Psoas muscle (tissue), 8 donors: Measurements from ENCODE around the gene MARCHF10. TPM values are rescaled to one million over a fixed set of nuclear protein-coding genes. Genes with fewer than 3 reads are reported as not detected.

Source experiments
- ATAC-seq, 4 donors: fragments of 200-7000 bp; cut with Tn5 transposase; one replicate each; pipeline ENCODE4 v1.9.1; 2020; ENCODE audit warnings: moderate library complexity in 3 of 4, mild to moderate bottlenecking in 2 of 4
- DNase-seq, 2 donors: peaks; one replicate each; pipeline ENCODE4 v3.0.0-alpha.2; 2020
- H3K27ac ChIP-seq: fragments of 200-600 bp; one replicate; pipeline ENCODE4 v1.8.0; 2022
- H3K27me3 ChIP-seq, 3 donors: fragments of 200-600 bp in 1 of 3; one replicate each; pipeline versions ENCODE4 v1.6.1 to v1.8.0; 2013 to 2022; ENCODE audit warnings: low read length in 2 of 3, mild to moderate bottlenecking in 2 of 3, moderate library complexity in 1 of 3; ENCODE audit not compliant: insufficient read depth in 3 of 3
- H3K36me3 ChIP-seq, 2 donors: fragments of 200-600 bp in 1 of 2; one replicate each; pipeline versions ENCODE4 v1.6.1 to v1.8.0; 2013 to 2022; ENCODE audit warnings: low read depth in 1 of 2, mild to moderate bottlenecking in 1 of 2, moderate library complexity in 1 of 2; ENCODE audit not compliant: insufficient read depth in 1 of 2
- H3K4me1 ChIP-seq: fragments of 200-600 bp; one replicate; pipeline ENCODE4 v1.8.0; 2022
- H3K4me3 ChIP-seq: fragments of 200-600 bp; one replicate; pipeline ENCODE4 v1.8.0; 2022; ENCODE audit warnings: mild to moderate bottlenecking
- H3K9me3 ChIP-seq: fragments of 200-600 bp; one replicate; pipeline ENCODE4 v1.8.0; 2022
- WGBS, 3 donors: extraction: QIAGEN DNeasy Blood & Tissue Kit; methylation state at CpG; one replicate each; pipeline versions ENCODE4 v1.1.6 to v1.1.7; 2013; 5-methylcytosine and 5-hydroxymethylcytosine counted together
- intact Hi-C, 2 donors: fragments of 100-400 bp; cut with DNase I; formaldehyde crosslinking; loops; one replicate each; pipeline versions ENCODE4 v1.11.0 to v1.14.2; 2022
- polyA plus RNA-seq, 3 donors: library from polyadenylated mRNA; stranded (reverse); fragments of 200-250 nt; gene quantifications; one replicate each; pipeline ENCODE4 v1.2.3, GENCODE V29; 2013
- total RNA-seq, 4 donors: library from RNA; stranded (reverse); fragmentation: NEBNext Ultra II Directional in 2 of 4; extraction: Animal tissue kit (Norgen Biotek cat#: 25700) in 2 of 4; gene quantifications; one replicate each; pipeline versions ENCODE4 v1.2.1 to v1.2.4, GENCODE V29; 2021 to 2023
- TF ChIP-seq, protein P1 (sequence below): fragments of 200-600 bp; IDR thresholded peaks from one replicate; pipeline ENCODE4 v1.8.0; 2022; ENCODE audit warnings: antibody characterized with exemption
- donor health status: healthy with polysubstance abuse.
- donor health status: DM: no; HTN: no; CAD: no; lungs with moderate emphysema.
- donor health status: Bipolar disorder and iron deficiency.
- donor health status: healthy.
- donor health status: DM: yes; HTN: yes; CAD: no.
- donor health status: DM: no; HTN: no; CAD: no.
- donor health status: DM: no; HTN: no; CAD: no.
- donor health status: DM: yes; HTN: yes; CAD: no.

The MARCHF10 gene
- total and polyA plus RNA-seq, 7 donors = 0.01 TPM; not detected in 6

DNA sequence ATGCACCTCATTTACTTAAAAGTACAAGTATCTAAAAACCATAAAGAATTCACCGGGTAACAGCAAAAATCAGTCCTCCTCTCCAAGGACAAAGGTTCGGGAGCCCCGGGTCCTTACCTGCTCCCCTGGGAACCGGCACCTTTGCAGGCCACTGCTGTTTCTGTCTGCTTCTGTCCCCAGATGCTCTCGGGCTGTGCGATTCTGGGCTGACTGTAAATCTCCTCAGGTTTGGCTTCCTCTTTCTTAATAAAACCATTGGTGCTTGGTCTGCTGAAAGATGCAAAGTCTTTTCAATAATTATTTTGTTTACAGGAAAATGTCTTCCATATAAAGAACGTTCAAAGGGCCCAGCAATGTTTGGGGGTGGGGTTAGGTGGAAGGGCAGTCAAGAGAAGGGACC, 63.9 kb downstream of the MARCHF10 start:
- 84 to 86% (median 86%) methylated on average over 7 of the region's 7 CpGs for WGBS, 3 donors
- intact Hi-C loops = no loop called here

DNA sequence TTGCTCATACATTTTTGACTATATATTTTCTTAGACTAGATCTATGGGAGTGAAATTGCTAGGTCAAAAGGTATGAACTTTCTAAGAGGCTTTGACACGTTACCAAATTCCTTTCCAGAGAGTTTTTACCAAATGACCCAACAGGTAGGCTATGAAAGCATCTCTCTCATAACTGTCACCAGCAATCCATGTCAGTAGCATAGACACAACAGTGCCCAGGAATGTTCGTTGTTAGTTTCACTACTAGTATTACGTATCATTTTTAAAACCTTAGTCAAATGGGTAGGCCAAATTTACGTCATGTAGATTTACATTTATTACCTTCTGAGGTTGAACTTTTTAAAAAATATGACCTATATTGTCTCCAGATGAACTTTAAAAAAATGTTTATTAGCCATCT, 66.8 kb downstream of the MARCHF10 start:
- no peak for DNase-seq
- intact Hi-C loops = no loop called here
- WGBS, 3 donors = 89 to 93% (median 90%) methylated on average over 4 of the region's 4 CpGs
- TF ChIP-seq, protein P1, sequence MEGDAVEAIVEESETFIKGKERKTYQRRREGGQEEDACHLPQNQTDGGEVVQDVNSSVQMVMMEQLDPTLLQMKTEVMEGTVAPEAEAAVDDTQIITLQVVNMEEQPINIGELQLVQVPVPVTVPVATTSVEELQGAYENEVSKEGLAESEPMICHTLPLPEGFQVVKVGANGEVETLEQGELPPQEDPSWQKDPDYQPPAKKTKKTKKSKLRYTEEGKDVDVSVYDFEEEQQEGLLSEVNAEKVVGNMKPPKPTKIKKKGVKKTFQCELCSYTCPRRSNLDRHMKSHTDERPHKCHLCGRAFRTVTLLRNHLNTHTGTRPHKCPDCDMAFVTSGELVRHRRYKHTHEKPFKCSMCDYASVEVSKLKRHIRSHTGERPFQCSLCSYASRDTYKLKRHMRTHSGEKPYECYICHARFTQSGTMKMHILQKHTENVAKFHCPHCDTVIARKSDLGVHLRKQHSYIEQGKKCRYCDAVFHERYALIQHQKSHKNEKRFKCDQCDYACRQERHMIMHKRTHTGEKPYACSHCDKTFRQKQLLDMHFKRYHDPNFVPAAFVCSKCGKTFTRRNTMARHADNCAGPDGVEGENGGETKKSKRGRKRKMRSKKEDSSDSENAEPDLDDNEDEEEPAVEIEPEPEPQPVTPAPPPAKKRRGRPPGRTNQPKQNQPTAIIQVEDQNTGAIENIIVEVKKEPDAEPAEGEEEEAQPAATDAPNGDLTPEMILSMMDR = no peak
- Histone ChIP-seq H3K27me3 (no peaks in the 10 kb centered on the region), H3K4me3 (no peak overlapping the region), H3K36me3 (no peaks in the 10 kb centered on the region), H3K4me1 (no peaks in the 10 kb centered on the region), H3K9me3 (no peaks in the 10 kb centered on the region), H3K27ac (no peak overlapping the region)
- no peak for ATAC-seq

More for the DNA sequence above, 63.9 kb downstream of the MARCHF10 start:
- Histone ChIP-seq H3K27me3 (no peaks in the 10 kb centered on the region), H3K27ac (no peak overlapping the region), H3K4me1 (no peaks in the 10 kb centered on the region), H3K9me3 (no peaks in the 10 kb centered on the region), H3K4me3 (no peak overlapping the region), H3K36me3 (no peaks in the 10 kb centered on the region)
- DNase-seq = no peak
- no peak for ATAC-seq
- TF ChIP-seq, protein P1 = no peak

DNA sequence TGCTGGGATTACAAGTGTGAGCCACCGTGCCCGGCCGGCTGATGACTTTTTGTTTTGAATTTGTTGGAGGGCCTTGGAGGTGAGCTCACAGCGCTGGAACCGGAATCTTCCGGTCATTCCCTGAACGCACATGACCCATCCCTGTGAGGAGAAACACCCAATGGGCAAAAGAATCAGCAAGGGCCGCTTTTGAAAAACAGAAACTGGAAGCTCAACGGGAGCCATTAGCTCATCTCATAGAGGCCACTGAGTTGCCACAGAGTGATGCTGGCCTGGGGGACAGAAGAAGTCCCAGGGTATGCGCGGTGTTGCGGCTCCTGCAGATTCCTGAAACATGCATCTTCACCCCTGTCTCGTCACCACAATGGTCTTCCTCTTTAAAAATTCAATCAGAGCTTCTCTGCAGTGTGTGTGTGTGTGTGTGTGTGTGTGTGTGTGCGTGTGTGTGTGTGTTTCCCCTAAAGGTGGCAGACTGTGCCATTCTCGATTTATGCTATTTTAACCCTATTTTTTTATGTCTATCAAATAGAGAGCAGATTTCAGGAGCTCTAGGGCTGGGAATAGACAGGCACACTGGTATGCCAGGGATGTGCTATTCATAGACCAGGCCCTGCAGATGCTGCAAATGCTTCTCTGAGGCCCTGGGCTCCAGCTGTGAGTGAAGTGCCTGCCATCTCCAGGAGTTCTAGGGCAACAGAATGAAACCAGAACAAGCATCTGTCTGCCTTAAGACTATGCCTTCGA, 68.3 kb downstream of the MARCHF10 start:
- Histone ChIP-seq H3K9me3 (no peaks in the 10 kb centered on the region), H3K36me3 (no peaks in the 10 kb centered on the region), H3K27me3 (no peaks in the 10 kb centered on the region), H3K4me3 (no peak overlapping the region), H3K4me1 (no peaks in the 10 kb centered on the region), H3K27ac (no peak overlapping the region)
- no peak for DNase-seq
- no peak for ATAC-seq
- WGBS, 3 donors = 83 to 85% (median 84%) methylated on average over 16 of the region's 16 CpGs
- intact Hi-C loops = no loop called here
- TF ChIP-seq, protein P1 = no peak

DNA sequence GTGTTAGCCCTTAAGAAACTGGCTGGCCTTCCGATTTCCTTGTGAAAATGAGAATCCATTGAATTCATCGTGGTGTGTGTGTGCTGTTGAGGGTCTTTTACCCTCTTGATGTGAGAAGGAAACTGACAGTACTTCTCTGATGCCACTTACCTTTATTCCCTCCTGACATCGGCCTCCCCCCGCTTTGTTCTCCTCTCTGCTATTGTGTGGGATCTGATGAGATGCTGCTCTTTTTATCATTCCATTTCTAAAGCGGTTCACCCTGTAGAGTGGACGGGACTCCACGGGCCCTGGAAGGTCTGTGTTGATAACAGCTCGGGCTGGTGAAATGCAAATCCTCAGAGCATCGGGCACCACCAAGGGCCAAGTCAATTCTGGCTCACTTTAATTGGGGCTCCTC, 69.8 kb downstream of the MARCHF10 start:
- no peak for ATAC-seq
- WGBS, 3 donors = 84 to 89% (median 85%) methylated on average over 9 of the region's 9 CpGs
- TF ChIP-seq, protein P1 = no peak
- H3K36me3 ChIP-seq = no peaks in the 10 kb centered on the region
- H3K4me3 ChIP-seq = no peak overlapping the region
- H3K27me3 ChIP-seq = no peaks in the 10 kb centered on the region
- no peak for DNase-seq
- H3K27ac ChIP-seq = no peak overlapping the region
- no peaks in the 10 kb centered on the region for H3K4me1 ChIP-seq
- intact Hi-C loops = no loop called here
- H3K9me3 ChIP-seq = no peaks in the 10 kb centered on the region

DNA sequence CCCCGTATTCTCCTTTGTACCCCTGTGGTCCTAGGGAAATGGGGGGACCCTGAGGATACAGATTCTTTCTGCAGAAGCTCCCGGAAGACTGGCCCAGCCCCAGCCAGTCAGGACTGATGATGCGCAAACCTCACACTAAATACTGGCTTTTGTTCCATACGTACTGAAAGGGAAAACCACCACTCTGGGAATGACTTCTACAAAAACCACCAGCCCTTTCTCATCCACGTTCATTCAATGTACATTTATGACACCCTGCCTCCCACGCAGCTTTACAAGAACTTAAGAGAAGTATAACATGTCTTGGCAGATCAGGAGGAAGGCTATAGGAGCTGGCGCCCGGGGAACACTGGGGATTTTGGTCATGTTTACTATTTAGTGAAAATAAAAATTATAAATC, 70.6 kb downstream of the MARCHF10 start:
- Histone ChIP-seq H3K4me1 (no peaks in the 10 kb centered on the region), H3K27me3 (no peaks in the 10 kb centered on the region), H3K9me3 (no peaks in the 10 kb centered on the region), H3K36me3 (no peaks in the 10 kb centered on the region), H3K27ac (no peak overlapping the region), H3K4me3 (no peak overlapping the region)
- WGBS, 3 donors = 84 to 89% (median 88%) methylated on average over 8 of the region's 8 CpGs
- intact Hi-C loops = no loop called here
- ATAC-seq (no peak), DNase-seq (no peak)
- TF ChIP-seq, protein P1 = no peak
